ENCODE data around the gene TOM1L1. TPM values are rescaled to one million over a fixed set of nuclear protein-coding genes. Genes with fewer than 3 reads are reported as not detected.
A peak's percentile ranks its signal among the peaks of the same experiment; 100 is the strongest.

The TOM1L1 gene
- total RNA-seq, 1 experiment from 2014 or later: 44.6 TPM

- no peak overlapping the region for H2AFZ ChIP-seq (ENCODE audit: low read length)
- no peaks in the 10 kb centered on the region for H3K9me3 Mint-ChIP-seq
- no peak overlapping the region for H2BK12ac ChIP-seq (ENCODE audit: insufficient read length, low read depth, low read length)
- H3K14ac ChIP-seq (ENCODE audit: insufficient read depth, low read length): no peak overlapping the region
- no peaks in the 10 kb centered on the region for H3K79me1 ChIP-seq (ENCODE audit: insufficient read depth, low read depth, low read length, poor library complexity, severe bottlenecking)
- no peak overlapping the region for H3K23ac ChIP-seq (ENCODE audit: insufficient read length, low read depth, low read length)
- no peak overlapping the region for H3K4ac ChIP-seq (ENCODE audit: low read depth, low read length)
- no peak overlapping the region for H4K5ac ChIP-seq (ENCODE audit: insufficient read length, low read depth, low read length)
- H2BK20ac ChIP-seq (ENCODE audit: low read depth, low read length, poor library complexity, severe bottlenecking): no peak overlapping the region
- no peak overlapping the region for H4K8ac ChIP-seq (replicated peaks; ENCODE audit: insufficient read length, low read depth, low read length)
- no peak overlapping the region for H3K56ac ChIP-seq (ENCODE audit: insufficient read length, low read depth, low read length)
- H3K27me3 ChIP-seq (ENCODE audit: insufficient read depth, low read length): no peaks in the 10 kb centered on the region
- no peak overlapping the region for H2BK15ac ChIP-seq (ENCODE audit: low read depth, low read length)
- no peaks in the 10 kb centered on the region for H3K9me3 ChIP-seq (ENCODE audit: control insufficient read depth, low read depth, low read length)
- no peak overlapping the region for H3K9ac ChIP-seq (ENCODE audit: extremely low read depth, insufficient read length, low read length)
- no peaks in the 10 kb centered on the region for H4K20me1 ChIP-seq (ENCODE audit: control insufficient read depth, insufficient read depth, insufficient read length)
- H3K27me3 Mint-ChIP-seq (ENCODE audit: low read depth): no peaks in the 10 kb centered on the region
- DNase-seq: no peak
- H3K4me3 Mint-ChIP-seq: no peak overlapping the region
- peak overlapping the region in 1 of 3 experiments; percentile 2; a peak in 2 of 7 replicates for H3K27ac Mint-ChIP-seq
- H3K27ac ChIP-seq (ENCODE audit: insufficient read length, low read depth, low read length): no peak overlapping the region
- H2BK5ac ChIP-seq (ENCODE audit: insufficient read length, low read length): no peak overlapping the region
- H3K4me2 ChIP-seq (ENCODE audit: insufficient read depth, insufficient read length, low read length): no peak overlapping the region
- peaks cover 5 to 10% (median 6%) of the 10 kb centered on the region in 3 experiments; a peak in 6 of 7 replicates for H3K36me3 Mint-ChIP-seq (ENCODE audit: insufficient read depth in 1 of 3, low read depth in 3 of 3)
- H3K79me2 ChIP-seq (ENCODE audit: insufficient read depth, low read length): peaks cover 10% of the 10 kb centered on the region; the same call in 1 of the 2 replicates
- WGBS (ENCODE audit: extremely low coverage, insufficient read length, low lambda C conversion rate): no CpG with 5 or more reads among the region's 3 CpGs
- no peak overlapping the region for H3T11ph ChIP-seq (ENCODE audit: low read length)
- no peak overlapping the region for H2AK5ac ChIP-seq (ENCODE audit: insufficient read length, low read length)
- no peak overlapping the region for H4K91ac ChIP-seq (ENCODE audit: insufficient read length, low read depth, low read length)
- TF ChIP-seq CTCF (conservative IDR thresholded peaks at IDR 0.05): no peak
- H3K18ac ChIP-seq (ENCODE audit: insufficient read length, low read depth, low read length): no peak overlapping the region
- peaks cover 3% of the 10 kb centered on the region; the same call in 1 of the 2 replicates for H3K4me1 ChIP-seq (ENCODE audit: insufficient read depth, low read length)
- H2BK120ac ChIP-seq (ENCODE audit: low read depth, low read length, poor library complexity, severe bottlenecking): no peak overlapping the region
- H3K23me2 ChIP-seq (ENCODE audit: insufficient read length, low read depth, low read length, poor library complexity, severe bottlenecking): peaks cover 11% of the 10 kb centered on the region
- peaks cover 26 to 30% of the 10 kb centered on the region in 2 experiments for H3K4me1 Mint-ChIP-seq
Observed at GRCh38 chr17:54898576-54898975, 2.1 kb upstream of the TOM1L1 start.
